ENCODE measurements around the gene SERTAD2. TPM values are rescaled to one million over a fixed set of nuclear protein-coding genes. Genes with fewer than 3 reads are reported as not detected.

The SERTAD2 gene
- total and polyA plus RNA-seq, 2 of the 4 experiments (the other 2 are of a cell fraction): 5.0 to 11.0 TPM

- no peak overlapping the region for H2BK20ac ChIP-seq (ENCODE audit: low read depth, low read length)
- ChIA-PET POLR2A (ENCODE audit: unreplicated experiment) (no interaction called here), CTCF (interaction anchor here (0.6 kb wide), 1 partner anchor 378 kb away, joined by 3 read pairs; no protein-coding TSS in a partner anchor)
- peaks cover 52% of the 10 kb centered on the region for H3K27me3 ChIP-seq (ENCODE audit: control insufficient read depth, insufficient read depth, low read length)
- no peak overlapping the region for H3K9ac ChIP-seq (ENCODE audit: low read depth, low read length)
- no peak overlapping the region for H2AK9ac ChIP-seq (replicated peaks; ENCODE audit: low read depth, low read length, poor library complexity)
- no peak for TF ChIP-seq RAD21 (IDR thresholded peaks at IDR 0.05; ENCODE audit: low read length)
- no peak for TF ChIP-seq RFX5 (IDR thresholded peaks at IDR 0.05; ENCODE audit: low read depth, low read length)
- TF ChIP-seq CHD1 (IDR thresholded peaks at IDR 0.05; ENCODE audit: low read depth, low read length): no peak
- H3K4me3 ChIP-seq (ENCODE audit: insufficient read depth, low read depth, low read length): no peak overlapping the region
- no peak overlapping the region for H4K8ac ChIP-seq (ENCODE audit: low read depth in 2 of 2, low read length in 2 of 2)
- H3K4me1 ChIP-seq (ENCODE audit: control insufficient read depth, insufficient read depth, low read length): no peaks in the 10 kb centered on the region
- no TSS peak for BruUV-seq (replicated peaks)
- no peaks in the 10 kb centered on the region for H3K79me1 ChIP-seq (ENCODE audit: low read depth in 1 of 2, low read length in 2 of 2)
- ATAC-seq (ENCODE audit: low read depth): no peak
- H3K14ac ChIP-seq (replicated peaks; ENCODE audit: low read depth, low read length): no peak overlapping the region
- no peaks in the 10 kb centered on the region for H3K9me1 ChIP-seq (ENCODE audit: insufficient read depth, low read length)
- H3K27ac ChIP-seq (ENCODE audit: insufficient read depth, low read length): no peak overlapping the region
- H3K4me2 ChIP-seq (ENCODE audit: low read depth, low read length): no peak overlapping the region
- no peak overlapping the region for H3K56ac ChIP-seq (ENCODE audit: extremely low read depth, insufficient read depth, low read length)
- no peaks in the 10 kb centered on the region for H3K36me3 ChIP-seq (ENCODE audit: control insufficient read depth, insufficient read depth, low read length)
- no peak overlapping the region for H2AK5ac ChIP-seq (ENCODE audit: low read depth, low read length)
- H3K4ac ChIP-seq (ENCODE audit: low read depth, low read length): no peak overlapping the region
- in situ Hi-C loops (cut with MboI; ENCODE audit: low sequenced_read_pairs): no loop called here
- no peak overlapping the region for H4K91ac ChIP-seq (ENCODE audit: insufficient read depth, low read depth, low read length)
- dilution Hi-C loops (cut with HindIII; ENCODE audit: low sequenced_read_pairs, unreplicated experiment): no loop called here
- H2BK120ac ChIP-seq (ENCODE audit: low read depth, low read length): no peak overlapping the region
- no peak overlapping the region for H2BK15ac ChIP-seq (ENCODE audit: low read depth, low read length)
- H3K23ac ChIP-seq (ENCODE audit: low read depth, low read length): no peak overlapping the region
- H2AFZ ChIP-seq (replicated peaks; ENCODE audit: low read length, poor library complexity): no peak overlapping the region
- no CpG with 5 or more reads among the region's 6 CpGs for WGBS, 2 experiments (ENCODE audit: extremely low coverage in 2 of 2, insufficient read length in 1 of 2)
- intact Hi-C loops (cut with micrococcal nuclease): no loop called here
- H3K9me3 ChIP-seq (ENCODE audit: control insufficient read depth, insufficient read depth, low read length): no peaks in the 10 kb centered on the region
- H2BK5ac ChIP-seq (ENCODE audit: low read depth, low read length, poor library complexity, severe bottlenecking): no peak overlapping the region
- DNase-seq: no peak
- no peaks in the 10 kb centered on the region for H4K20me1 ChIP-seq (ENCODE audit: insufficient read depth, low read length)
- H4K5ac ChIP-seq (ENCODE audit: low read depth, low read length): no peak overlapping the region
- no peak overlapping the region for H3K18ac ChIP-seq (ENCODE audit: low read depth, low read length)
Measured at GRCh38 chr2:64617631-64618151, 36.0 kb downstream of the SERTAD2 start.
